HG02798 (cell line): ENCODE data around the gene ZNRF2.
"Not testable (repeated sequence)": the region's sequence is repeated elsewhere in the genome, so short reads cannot be mapped to it uniquely, and the experiment has no call there.

ENCODE experiments used
- ATAC-seq: cut with Tn5 transposase; IDR thresholded peaks from one replicate; pipeline ENCODE4 v1.9.1; 2021; ENCODE audit warnings: mild to moderate bottlenecking; ENCODE audit not compliant: unreplicated experiment, poor library complexity

ZNRF2 gene

DNA sequence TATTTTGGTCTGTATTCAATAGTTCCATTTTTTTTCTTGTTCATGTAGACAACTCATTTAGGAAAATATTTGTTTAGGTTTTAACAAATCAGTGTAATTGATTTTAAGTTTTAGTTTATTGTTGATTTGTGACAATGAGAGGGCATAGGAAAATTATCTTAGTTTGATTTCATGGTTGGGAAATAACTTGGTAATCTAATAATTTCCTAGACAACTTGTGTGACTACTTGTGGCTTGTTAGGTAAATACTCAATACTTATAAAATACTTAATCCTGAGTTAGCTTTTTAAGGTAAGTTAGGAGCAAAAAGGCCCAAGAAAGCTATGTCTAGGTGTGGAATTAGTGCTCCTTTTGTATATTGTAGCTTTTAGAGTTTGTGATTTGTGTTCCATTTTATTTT is 65.4 kb downstream of the ZNRF2 start:
- no peak for ATAC-seq

- ATAC-seq, result no peak
Measured at GRCh38 chr7:30351286-30351685, 66.9 kb downstream of the ZNRF2 start.

GRCh38 chr7:30351724-30352123 is 67.3 kb downstream of the ZNRF2 start:
- ATAC-seq, result no peak

DNA sequence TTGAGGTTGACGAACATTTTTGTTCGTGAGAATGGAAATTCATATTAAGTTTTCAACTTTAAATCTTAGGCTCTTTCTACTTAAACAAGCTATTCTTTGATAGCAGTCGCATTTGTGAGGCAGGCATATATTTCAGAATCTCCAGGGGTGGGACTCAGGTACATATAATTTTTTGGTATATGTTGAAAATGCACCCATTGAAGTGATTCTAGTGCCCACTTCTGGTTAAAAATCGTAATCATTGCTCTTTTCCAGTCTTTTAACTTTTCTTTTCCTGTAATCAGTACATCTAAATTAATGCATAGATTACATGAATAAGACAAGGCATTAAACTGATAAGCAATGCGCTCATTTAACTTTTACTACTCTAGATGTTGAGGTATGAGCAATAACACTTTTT is 67.8 kb downstream of the ZNRF2 start:
- no peak for ATAC-seq

- no peak for ATAC-seq
Measured at GRCh38 chr7:30353532-30353931, 69.1 kb downstream of the ZNRF2 start.

GRCh38 chr7:30353932-30354607 is 69.7 kb downstream of the ZNRF2 start:
- no peak for ATAC-seq

DNA sequence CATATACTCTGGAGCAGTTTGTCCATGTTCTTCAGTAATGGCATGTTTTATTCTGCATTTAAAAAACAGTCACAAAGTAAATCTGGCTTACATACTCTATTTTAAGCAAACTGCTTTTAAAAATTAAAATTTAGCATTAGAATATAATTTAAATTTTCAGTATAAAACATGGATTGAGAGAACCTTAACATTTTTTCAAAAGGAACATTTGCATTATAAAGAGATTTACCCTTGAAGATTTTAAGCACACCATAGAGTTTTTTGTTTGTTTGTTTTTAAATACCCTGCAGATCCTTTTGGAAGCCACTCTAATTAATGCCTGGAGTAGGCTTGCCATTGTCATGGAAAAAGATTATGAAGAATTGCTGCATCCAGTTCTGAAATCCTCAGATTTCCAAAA is 70.4 kb downstream of the ZNRF2 start:
- no peak for ATAC-seq

- ATAC-seq, result no peak
Measured at GRCh38 chr7:30359957-30360356, 75.6 kb downstream of the ZNRF2 start.

DNA sequence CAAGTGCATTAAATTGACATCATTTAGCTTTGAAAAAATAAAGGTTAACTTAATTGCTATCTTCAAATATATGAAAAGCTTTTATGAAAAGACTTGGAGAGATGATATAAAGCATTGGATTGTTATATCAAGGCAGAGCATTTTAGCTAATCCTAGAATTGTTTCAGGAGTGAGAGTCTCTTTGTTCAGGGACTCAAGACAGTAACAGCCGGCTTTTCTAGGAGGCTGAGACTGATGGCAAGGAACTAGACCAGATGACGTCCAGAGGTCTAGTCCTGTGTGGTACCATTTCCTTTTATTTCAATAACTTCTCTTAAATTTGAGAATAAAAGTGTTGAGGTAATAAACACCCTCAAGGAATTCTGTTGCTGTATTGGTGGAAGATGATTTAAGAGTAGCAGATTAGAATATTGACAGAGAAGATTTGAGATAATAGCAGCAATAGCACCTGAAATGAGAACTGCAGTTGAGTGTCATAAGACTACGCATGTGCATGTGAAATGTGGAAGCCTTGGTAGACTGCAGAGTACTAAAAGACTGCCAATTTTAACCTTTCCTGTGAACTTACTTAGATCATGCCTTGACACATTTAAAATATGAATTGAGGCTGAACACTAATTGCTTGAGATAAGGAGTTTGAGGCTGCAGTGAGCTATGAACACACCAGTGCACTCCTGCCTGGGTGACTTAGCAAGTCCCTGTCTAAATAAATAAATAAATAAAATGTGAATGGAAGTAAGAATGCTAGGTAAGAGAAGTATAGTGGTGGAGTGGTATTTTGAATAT is 79.6 kb downstream of the ZNRF2 start:
- ATAC-seq, result no peak

GRCh38 chr7:30364773-30365172 is 80.4 kb downstream of the ZNRF2 start:
- ATAC-seq, result no peak

- no peak for ATAC-seq
Measured at GRCh38 chr7:30365621-30366020, 81.2 kb downstream of the ZNRF2 start.

GRCh38 chr7:30366606-30367005 is 82.2 kb downstream of the ZNRF2 start:
- ATAC-seq, result no peak

DNA sequence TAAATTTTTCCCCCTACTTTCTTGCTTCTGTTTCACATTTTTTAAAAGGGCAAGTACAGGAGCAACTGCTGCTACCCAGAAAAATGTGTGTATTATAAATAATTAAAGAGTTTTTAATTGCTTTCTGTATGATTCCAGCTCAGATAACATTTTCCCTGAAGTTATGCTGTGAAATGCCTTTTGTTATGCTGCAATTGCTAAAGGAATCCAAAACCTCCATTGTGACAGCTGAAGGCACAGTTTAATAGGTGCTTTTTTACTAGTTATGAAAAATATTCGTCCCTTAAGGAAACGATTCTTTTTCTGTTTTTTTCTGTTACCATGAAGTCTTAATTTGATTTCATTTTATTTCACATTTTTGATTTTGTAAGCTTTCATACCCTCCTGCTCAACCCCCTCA is 83.2 kb downstream of the ZNRF2 start:
- no peak for ATAC-seq

DNA sequence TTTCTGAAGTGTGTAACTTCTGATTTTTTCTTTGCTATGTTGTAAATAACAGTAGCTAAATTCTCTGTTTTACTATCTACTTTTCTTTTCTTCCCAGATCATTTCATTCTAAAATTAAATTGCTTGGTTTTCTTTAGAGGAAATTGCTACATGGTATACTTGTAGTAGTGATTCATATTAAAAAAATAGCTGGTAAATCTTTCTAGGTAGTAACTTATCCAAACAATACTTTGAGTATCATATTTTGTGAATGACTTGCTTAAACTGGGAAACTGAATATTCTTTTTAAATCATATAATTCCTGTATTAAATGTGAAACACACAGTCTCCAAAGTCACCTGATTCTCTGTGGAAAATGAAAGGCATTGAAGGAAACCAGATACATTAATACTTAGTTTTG is 85.5 kb downstream of the ZNRF2 start:
- no peak for ATAC-seq

- no peak for ATAC-seq
Measured at GRCh38 chr7:30371321-30371720, 86.9 kb downstream of the ZNRF2 start.

DNA sequence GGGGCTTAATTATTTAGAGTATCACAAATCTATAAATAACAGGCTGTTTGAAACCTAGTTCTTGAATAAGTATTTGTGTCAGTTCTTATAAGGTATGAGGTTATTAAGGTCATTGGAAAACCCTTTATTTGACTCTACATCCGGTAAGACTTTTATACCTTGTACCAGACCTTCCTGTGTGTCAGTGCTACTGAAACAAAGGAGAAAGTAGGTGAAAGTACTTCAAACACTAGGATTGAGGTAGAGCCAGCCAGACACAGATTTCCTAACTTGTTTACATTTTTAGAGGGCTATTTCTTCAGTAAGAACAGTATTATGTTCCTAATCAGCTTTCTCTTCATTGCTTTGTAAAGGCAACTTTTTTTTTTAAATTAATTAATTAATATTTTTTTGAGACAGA is 93.9 kb downstream of the ZNRF2 start:
- ATAC-seq, result no peak

GRCh38 chr7:30379131-30379530 is 94.7 kb downstream of the ZNRF2 start:
- no peak for ATAC-seq

DNA sequence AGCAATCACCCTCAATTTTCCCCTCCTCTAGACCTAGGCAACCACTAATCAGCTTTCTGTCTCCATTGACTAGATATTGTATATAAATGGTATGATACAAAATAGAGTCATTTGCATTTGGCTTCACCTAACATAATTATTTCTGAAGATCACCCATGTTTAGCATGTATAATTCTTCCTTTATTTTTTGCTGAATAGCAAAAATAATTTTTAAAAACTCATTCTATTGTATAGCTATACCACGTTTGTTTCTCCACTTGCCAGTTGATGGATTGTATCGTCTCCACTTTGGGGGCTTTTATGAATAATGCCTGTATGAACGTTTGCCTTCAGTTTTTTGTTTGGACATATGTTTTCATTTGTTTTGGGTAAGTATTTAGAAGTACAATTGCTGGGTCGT is 95.3 kb downstream of the ZNRF2 start:
- ATAC-seq, result no peak

DNA sequence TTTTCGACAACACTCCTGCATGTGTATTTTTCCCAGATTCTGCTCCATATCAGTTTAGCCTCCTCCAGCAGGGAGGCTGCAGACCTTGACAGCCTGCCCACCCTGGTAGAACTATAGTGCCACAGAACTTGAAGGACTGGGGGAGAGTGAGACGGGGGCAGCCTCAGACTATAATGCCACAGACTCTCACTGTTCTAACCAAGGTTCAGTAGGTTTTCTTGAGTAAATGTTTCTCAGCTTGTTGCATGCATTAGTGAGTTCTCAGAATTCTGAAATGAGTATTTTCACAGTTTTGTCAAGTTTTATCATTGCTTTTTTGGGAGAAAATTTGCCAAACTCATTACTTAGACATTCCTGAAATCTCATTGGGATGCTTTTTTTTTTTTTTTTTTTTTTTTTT is 95.9 kb downstream of the ZNRF2 start:
- ATAC-seq, result no peak

DNA sequence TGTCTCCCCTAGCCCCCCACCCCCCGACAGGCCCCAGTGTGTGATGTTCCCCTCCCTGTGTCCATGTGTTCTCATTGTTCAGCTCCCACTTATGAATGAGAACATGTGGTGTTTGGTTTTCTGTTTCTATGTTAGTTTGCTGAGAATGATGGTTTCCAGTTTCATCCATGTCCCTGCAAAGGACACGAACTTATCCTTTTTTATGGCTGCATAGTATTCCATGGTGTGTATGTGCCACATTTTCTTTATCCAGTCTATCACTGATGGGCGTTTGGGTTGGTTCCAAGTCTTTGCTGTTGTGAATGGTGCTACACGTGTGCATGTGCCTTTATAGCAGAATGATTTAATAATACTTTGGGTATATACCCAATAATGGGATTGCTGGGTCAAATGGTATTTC is 96.4 kb downstream of the ZNRF2 start:
- not testable (repeated sequence) for ATAC-seq

DNA sequence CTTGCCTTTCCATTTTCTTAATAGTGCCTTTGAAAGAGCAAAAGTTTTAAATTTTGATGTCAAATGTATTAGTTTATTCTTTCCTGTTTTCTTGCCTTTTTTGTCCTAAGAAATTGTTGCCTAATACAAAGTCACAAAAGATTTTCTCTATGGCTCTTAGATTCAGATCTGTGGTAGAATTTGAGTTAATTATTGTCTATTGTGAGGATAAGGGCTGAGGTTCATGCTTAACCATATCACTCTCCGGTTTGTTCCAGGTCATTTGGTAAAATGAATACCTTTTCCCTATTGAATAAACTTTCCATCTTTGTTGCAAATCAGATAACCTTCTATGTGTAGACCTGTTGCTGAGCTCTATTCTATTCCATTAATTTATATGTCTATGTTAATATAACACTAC is 98.2 kb downstream of the ZNRF2 start:
- no peak for ATAC-seq

DNA sequence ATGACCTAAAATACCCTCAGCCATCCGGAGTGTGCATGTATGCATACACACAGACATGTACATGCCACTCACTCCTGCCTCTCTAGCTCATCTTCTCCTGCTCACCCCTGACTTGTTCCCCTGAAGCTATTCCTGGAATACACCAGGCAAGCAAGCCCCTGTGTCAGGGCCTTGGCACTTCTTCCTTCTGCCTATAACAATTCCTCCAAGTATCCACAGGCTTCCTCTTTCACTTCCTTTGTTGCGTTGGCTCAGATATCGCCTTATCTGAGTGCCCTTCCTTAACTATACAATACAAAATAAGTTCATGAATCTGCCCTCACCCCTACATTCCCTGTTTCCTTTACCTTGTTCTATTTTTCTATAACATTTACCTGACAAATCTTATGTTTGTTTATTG is 105.4 kb downstream of the ZNRF2 start:
- no peak for ATAC-seq
